ENCODE data around the gene MIDN. TPM values are rescaled to one million over a fixed set of nuclear protein-coding genes. Genes with fewer than 3 reads are reported as not detected.

The MIDN gene
- total and polyA plus RNA-seq, 7 donors: 29.2 to 331 (median 147) TPM

- H3K27me3 ChIP-seq (ENCODE audit: insufficient read depth in 3 of 3, low read length in 2 of 3): no peaks in the 10 kb centered on the region
- H3K4me1 ChIP-seq: peaks cover 37% of the 10 kb centered on the region
- H3K9me3 ChIP-seq: no peaks in the 10 kb centered on the region
- intact Hi-C loops (cut with DNase I): no loop called here
- no peak overlapping the region for H3K27ac ChIP-seq
- TF ChIP-seq, protein P1, sequence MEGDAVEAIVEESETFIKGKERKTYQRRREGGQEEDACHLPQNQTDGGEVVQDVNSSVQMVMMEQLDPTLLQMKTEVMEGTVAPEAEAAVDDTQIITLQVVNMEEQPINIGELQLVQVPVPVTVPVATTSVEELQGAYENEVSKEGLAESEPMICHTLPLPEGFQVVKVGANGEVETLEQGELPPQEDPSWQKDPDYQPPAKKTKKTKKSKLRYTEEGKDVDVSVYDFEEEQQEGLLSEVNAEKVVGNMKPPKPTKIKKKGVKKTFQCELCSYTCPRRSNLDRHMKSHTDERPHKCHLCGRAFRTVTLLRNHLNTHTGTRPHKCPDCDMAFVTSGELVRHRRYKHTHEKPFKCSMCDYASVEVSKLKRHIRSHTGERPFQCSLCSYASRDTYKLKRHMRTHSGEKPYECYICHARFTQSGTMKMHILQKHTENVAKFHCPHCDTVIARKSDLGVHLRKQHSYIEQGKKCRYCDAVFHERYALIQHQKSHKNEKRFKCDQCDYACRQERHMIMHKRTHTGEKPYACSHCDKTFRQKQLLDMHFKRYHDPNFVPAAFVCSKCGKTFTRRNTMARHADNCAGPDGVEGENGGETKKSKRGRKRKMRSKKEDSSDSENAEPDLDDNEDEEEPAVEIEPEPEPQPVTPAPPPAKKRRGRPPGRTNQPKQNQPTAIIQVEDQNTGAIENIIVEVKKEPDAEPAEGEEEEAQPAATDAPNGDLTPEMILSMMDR (IDR thresholded peaks at IDR 0.05): no peak
- peaks cover 0 to 77% of the 10 kb centered on the region in 2 donors for H3K36me3 ChIP-seq (ENCODE audit: insufficient read depth in 1 of 2, low read depth in 1 of 2)
- 87 to 92% (median 89%) methylated on average over 14 to 16 of the region's 16 CpGs for WGBS, 3 donors
- H3K4me3 ChIP-seq: no peak overlapping the region
- no peak for ATAC-seq
- DNase-seq: no peak
These were observed 24.1 kb upstream of the MIDN start for GRCh38 chr19:1224047-1224825.

GRCh38 chr19:1224847-1225246 lies 23.5 kb upstream of the MIDN start:
- DNase-seq: no peak
- peaks cover 33% of the 10 kb centered on the region for H3K4me1 ChIP-seq
- no peaks in the 10 kb centered on the region for H3K27me3 ChIP-seq (ENCODE audit: insufficient read depth in 3 of 3, low read length in 2 of 3)
- H3K4me3 ChIP-seq: no peak overlapping the region
- no peak for ATAC-seq
- H3K36me3 ChIP-seq (ENCODE audit: insufficient read depth in 1 of 2, low read depth in 1 of 2): peaks cover 0 to 76% of the 10 kb centered on the region in 2 donors
- TF ChIP-seq, protein P1 (IDR thresholded peaks at IDR 0.05): no peak
- 85 to 91% (median 86%) methylated on average over 14 to 16 of the region's 16 CpGs for WGBS, 3 donors
- no peaks in the 10 kb centered on the region for H3K9me3 ChIP-seq
- intact Hi-C loops (cut with DNase I): no loop called here
- no peak overlapping the region for H3K27ac ChIP-seq

- intact Hi-C loops (cut with DNase I): no loop called here
- peaks cover 0 to 68% of the 10 kb centered on the region in 2 donors for H3K36me3 ChIP-seq (ENCODE audit: insufficient read depth in 1 of 2, low read depth in 1 of 2)
- TF ChIP-seq, protein P1 (IDR thresholded peaks at IDR 0.05): no peak
- H3K27me3 ChIP-seq (ENCODE audit: insufficient read depth in 3 of 3, low read length in 2 of 3): no peaks in the 10 kb centered on the region
- H3K4me1 ChIP-seq: peaks cover 29% of the 10 kb centered on the region
- DNase-seq (no peak), ATAC-seq (no peak)
- H3K4me3 ChIP-seq: no peak overlapping the region
- no peaks in the 10 kb centered on the region for H3K9me3 ChIP-seq
- no peak overlapping the region for H3K27ac ChIP-seq
- WGBS, 3 donors: 83 to 90% (median 90%) methylated on average over 28 to 29 of the region's 29 CpGs
These were observed 22.8 kb upstream of the MIDN start for GRCh38 chr19:1225440-1226226.

DNA sequence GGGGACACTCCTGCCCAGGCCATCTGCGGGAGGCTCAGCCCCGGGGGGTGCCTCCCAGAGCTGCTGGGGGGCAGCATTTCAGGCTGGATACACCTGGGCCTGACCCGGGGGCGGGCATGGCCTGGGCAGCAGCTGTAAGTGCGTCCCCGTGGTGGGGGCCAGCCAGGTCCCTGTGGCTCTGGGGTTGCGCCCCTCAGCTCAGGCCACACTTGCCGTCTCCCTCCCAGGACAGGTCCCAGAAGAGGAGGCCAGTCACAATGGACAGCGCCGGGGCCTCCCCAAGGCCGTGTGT lies 22.2 kb upstream of the MIDN start:
- no peak overlapping the region for H3K4me3 ChIP-seq
- intact Hi-C loops (cut with DNase I): no loop called here
- no peak for DNase-seq
- no peak overlapping the region for H3K27ac ChIP-seq
- TF ChIP-seq, protein P1 (IDR thresholded peaks at IDR 0.05): no peak
- 90 to 94% (median 93%) methylated on average over 9 to 11 of the region's 11 CpGs for WGBS, 3 donors
- H3K36me3 ChIP-seq (ENCODE audit: insufficient read depth in 1 of 2, low read depth in 1 of 2): peaks cover 0 to 62% of the 10 kb centered on the region in 2 donors
- no peaks in the 10 kb centered on the region for H3K27me3 ChIP-seq (ENCODE audit: insufficient read depth in 3 of 3, low read length in 2 of 3)
- no peak for ATAC-seq
- H3K4me1 ChIP-seq: peaks cover 24% of the 10 kb centered on the region
- no peaks in the 10 kb centered on the region for H3K9me3 ChIP-seq

Data from psoas muscle (tissue), 8 donors.